H9 (cell line): Measurements from ENCODE around the gene TAOK2. TPM values are rescaled to one million over a fixed set of nuclear protein-coding genes. Genes with fewer than 3 reads are reported as not detected.
A peak's percentile ranks its signal among the peaks of the same experiment; 100 is the strongest.
"Not testable (repeated sequence)": the region's sequence is repeated elsewhere in the genome, so short reads cannot be mapped to it uniquely, and the experiment has no call there.

Experiments used
- DNase-seq: peaks from one replicate; pipeline ENCODE4 v3.0.0-alpha.2; 2017
- H2AFZ ChIP-seq: one replicate; pipeline ENCODE4 v1.6.1; 2013; ENCODE audit warnings: mild to moderate bottlenecking, low read length, control low read depth, moderate library complexity
- H2AK5ac ChIP-seq: 2 replicates; pipeline ENCODE4 v1.6.1; 2013; ENCODE audit warnings: low read length, control low read depth, mixed read lengths; ENCODE audit not compliant: insufficient read length
- H2BK120ac ChIP-seq: one replicate; pipeline ENCODE4 v1.6.1; 2013; ENCODE audit warnings: low read depth, mild to moderate bottlenecking, low read length, control low read depth, inconsistent platforms; ENCODE audit not compliant: poor library complexity, severe bottlenecking
- H2BK12ac ChIP-seq: 2 replicates; pipeline ENCODE4 v1.6.1; 2013; ENCODE audit warnings: low read length, control low read depth, mixed read lengths, low read depth; ENCODE audit not compliant: insufficient read length
- H2BK15ac ChIP-seq: 2 replicates; pipeline ENCODE4 v1.6.1; 2013; ENCODE audit warnings: low read depth, low read length, control low read depth
- H2BK20ac ChIP-seq: one replicate; pipeline ENCODE4 v1.6.1; 2013; ENCODE audit warnings: low read depth, mild to moderate bottlenecking, low read length, control low read depth, inconsistent platforms; ENCODE audit not compliant: poor library complexity, severe bottlenecking
- H2BK5ac ChIP-seq: 2 replicates; pipeline ENCODE4 v1.6.1; 2013; ENCODE audit warnings: low read length, control low read depth, mixed read lengths; ENCODE audit not compliant: insufficient read length
- H3K14ac ChIP-seq: 2 replicates; pipeline ENCODE4 v1.6.1; 2013; ENCODE audit warnings: low read length, control low read depth; ENCODE audit not compliant: insufficient read depth
- H3K18ac ChIP-seq: 2 replicates; pipeline ENCODE4 v1.6.1; 2013; ENCODE audit warnings: low read depth, mild to moderate bottlenecking, mixed read lengths, low read length, control low read depth; ENCODE audit not compliant: insufficient read length
- H3K23ac ChIP-seq: 2 replicates; pipeline ENCODE4 v1.6.1; 2013; ENCODE audit warnings: low read length, control low read depth, mixed read lengths, low read depth; ENCODE audit not compliant: insufficient read length
- H3K23me2 ChIP-seq: 2 replicates; pipeline ENCODE4 v1.6.1; 2013; ENCODE audit warnings: low read depth, mild to moderate bottlenecking, mixed read lengths, low read length, control low read depth; ENCODE audit not compliant: insufficient read length, poor library complexity, severe bottlenecking
- H3K27ac ChIP-seq: 2 replicates; pipeline ENCODE4 v1.5.1; 2013; ENCODE audit warnings: low read length, control low read depth, mixed read lengths, low read depth; ENCODE audit not compliant: insufficient read length
- H3K27me3 ChIP-seq: 2 replicates; pipeline ENCODE4 v1.6.1; 2013; ENCODE audit warnings: low read length, control low read depth, inconsistent platforms; ENCODE audit not compliant: insufficient read depth
- H3K4ac ChIP-seq: 2 replicates; pipeline ENCODE4 v1.6.1; 2013; ENCODE audit warnings: low read depth, mild to moderate bottlenecking, control low read depth, inconsistent platforms, low read length, moderate library complexity
- H3K4me1 ChIP-seq: 2 replicates; pipeline ENCODE4 v1.6.1; 2013; ENCODE audit warnings: low read length, control low read depth, inconsistent platforms; ENCODE audit not compliant: insufficient read depth
- H3K4me2 ChIP-seq: 2 replicates; pipeline ENCODE4 v1.6.1; 2013; ENCODE audit warnings: low read length, control low read depth, mixed read lengths; ENCODE audit not compliant: insufficient read length, insufficient read depth
- H3K56ac ChIP-seq: 2 replicates; pipeline ENCODE4 v1.6.1; 2013; ENCODE audit warnings: low read depth, mild to moderate bottlenecking, mixed read lengths, low read length, control low read depth; ENCODE audit not compliant: insufficient read length
- H3K79me1 ChIP-seq: 2 replicates; pipeline ENCODE4 v1.6.1; 2013; ENCODE audit warnings: low read depth, mild to moderate bottlenecking, moderate library complexity, low read length, control low read depth, inconsistent platforms; ENCODE audit not compliant: insufficient read depth, poor library complexity, severe bottlenecking
- H3K79me2 ChIP-seq: 2 replicates; pipeline ENCODE4 v1.6.1; 2013; ENCODE audit warnings: low read length, control low read depth, inconsistent platforms; ENCODE audit not compliant: insufficient read depth
- H3K9ac ChIP-seq: 2 replicates; pipeline ENCODE4 v1.6.1; 2013; ENCODE audit warnings: low read length, control low read depth, mixed read lengths; ENCODE audit not compliant: insufficient read length; ENCODE audit errors: extremely low read depth
- H3K9me3 ChIP-seq: one replicate; pipeline ENCODE4 v1.6.1; 2013; ENCODE audit warnings: low read depth, low read length, inconsistent platforms; ENCODE audit not compliant: control insufficient read depth
- H3T11ph ChIP-seq: one replicate; pipeline ENCODE4 v1.6.1; 2013; ENCODE audit warnings: mild to moderate bottlenecking, low read length, control low read depth, inconsistent platforms
- H4K20me1 ChIP-seq: one replicate; pipeline ENCODE4 v1.6.1; 2013; ENCODE audit not compliant: control insufficient read depth, insufficient read length, insufficient read depth
- H4K5ac ChIP-seq: 2 replicates; pipeline ENCODE4 v1.6.1; 2013; ENCODE audit warnings: low read depth, mild to moderate bottlenecking, mixed read lengths, low read length, control low read depth; ENCODE audit not compliant: insufficient read length
- H4K8ac ChIP-seq: replicated peaks from 2 replicates; pipeline ENCODE4 v1.6.1; 2013; ENCODE audit warnings: low read length, control low read depth, mixed read lengths, low read depth; ENCODE audit not compliant: insufficient read length
- H4K91ac ChIP-seq: 2 replicates; pipeline ENCODE4 v1.6.1; 2013; ENCODE audit warnings: low read depth, mild to moderate bottlenecking, moderate library complexity, mixed read lengths, low read length, control low read depth; ENCODE audit not compliant: insufficient read length
- H3K27ac Mint-ChIP-seq, 3 experiments: 2 replicates in 2 of 3; 3 replicates in 1 of 3; pipeline ENCODE4 v1.8.0; 2020 to 2021; ENCODE audit warnings: mixed read lengths in 3 of 3, mild to moderate bottlenecking in 1 of 3, moderate library complexity in 1 of 3
- H3K27me3 Mint-ChIP-seq: 2 replicates; pipeline ENCODE4 v1.8.0; 2021; ENCODE audit warnings: low read depth, mild to moderate bottlenecking, moderate library complexity, mixed read lengths
- H3K36me3 Mint-ChIP-seq, 3 experiments: 2 replicates in 2 of 3; 3 replicates in 1 of 3; pipeline ENCODE4 v1.8.0; 2020 to 2021; ENCODE audit warnings: low read depth in 3 of 3, mixed read lengths in 3 of 3; ENCODE audit not compliant: insufficient read depth in 1 of 3
- H3K4me1 Mint-ChIP-seq, 2 experiments: 2 replicates each; pipeline ENCODE4 v1.8.0; 2020; ENCODE audit warnings: mixed read lengths in 2 of 2
- H3K4me3 Mint-ChIP-seq, 2 experiments: 2 replicates in 1 of 2; 3 replicates in 1 of 2; pipeline ENCODE4 v1.8.0; 2020 to 2021; ENCODE audit warnings: mild to moderate bottlenecking in 2 of 2, mixed read lengths in 2 of 2, moderate library complexity in 1 of 2
- H3K9me3 Mint-ChIP-seq, 2 experiments: 2 replicates in 1 of 2; 3 replicates in 1 of 2; pipeline ENCODE4 v1.8.0; 2020; ENCODE audit warnings: mild to moderate bottlenecking in 2 of 2, mixed read lengths in 2 of 2, moderate library complexity in 1 of 2
- WGBS: extraction: QIAGEN DNeasy Blood & Tissue Kit; methylation state at CpG from one replicate; pipeline ENCODE4 v1.1.7; 2013; ENCODE audit warnings: missing lambda C conversion rate, low lambda C conversion rate, mixed read lengths; ENCODE audit not compliant: insufficient read length; ENCODE audit errors: extremely low coverage; 5-methylcytosine and 5-hydroxymethylcytosine counted together
- total RNA-seq: library from RNA; stranded (reverse); gene quantifications from 2 replicates; pipeline ENCODE4 v1.2.1, GENCODE V29; 2021
- TF ChIP-seq, protein P1 (sequence below): fragments of 200-600 bp; sonication (generic); conservative IDR thresholded peaks from 3 replicates; pipeline ENCODE4 v1.8.0; 2021; ENCODE audit warnings: antibody characterized with exemption, mild to moderate bottlenecking

TAOK2 gene
- total RNA-seq, 1 experiment from 2014 or later = 43.9 TPM

DNA sequence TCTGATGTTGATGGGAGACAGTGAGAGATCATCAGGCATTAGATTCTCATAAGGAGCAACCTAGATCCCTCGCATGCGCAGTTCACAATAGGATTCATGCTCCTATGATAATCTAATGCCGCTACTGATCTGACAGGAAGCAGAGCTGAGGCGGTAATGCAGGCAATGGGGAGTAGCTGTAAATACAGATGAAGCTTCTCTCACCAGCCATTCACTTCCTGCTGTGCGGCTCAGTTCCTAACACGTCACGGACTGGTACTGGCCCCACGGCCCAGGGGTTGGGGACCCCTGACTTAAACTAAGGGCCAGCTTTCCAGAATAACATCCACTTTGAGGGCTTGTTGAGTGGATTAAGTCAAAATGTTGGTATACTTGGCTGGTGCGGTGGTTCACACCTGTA is 14.4 kb upstream of the TAOK2 start:
- Histone ChIP-seq H3K9me3 (no peaks in the 10 kb centered on the region), H4K5ac (no peak overlapping the region), H4K91ac (no peak overlapping the region), H3K4me2 (no peak overlapping the region), H3K18ac (no peak overlapping the region), H3K23ac (no peak overlapping the region), H3K27me3 (no peaks in the 10 kb centered on the region), H3K4ac (no peak overlapping the region), H2BK5ac (no peak overlapping the region), H3K56ac (no peak overlapping the region), H3K79me1 (no peaks in the 10 kb centered on the region), H4K20me1 (no peaks in the 10 kb centered on the region), H3K14ac (no peak overlapping the region), H2AFZ (no peak overlapping the region), H3K23me2 (peaks cover 9% of the 10 kb centered on the region), H2BK15ac (no peak overlapping the region), H2BK12ac (no peak overlapping the region), H3K79me2 (no peaks in the 10 kb centered on the region), H3K4me1 (no peaks in the 10 kb centered on the region; the same call in 1 of the 2 replicates), H3K9ac (no peak overlapping the region), H2AK5ac (no peak overlapping the region), H3T11ph (no peak overlapping the region), H4K8ac (no peak overlapping the region), H3K27ac (no peak overlapping the region), H2BK20ac (no peak overlapping the region), H2BK120ac (no peak overlapping the region)
- Mint-ChIP-seq H3K27ac (no peak overlapping the region), H3K27me3 (peaks cover 4% of the 10 kb centered on the region), H3K4me1 (peaks cover 13 to 16% of the 10 kb centered on the region in 2 experiments), H3K36me3 (peaks cover 3 to 6% (median 6%) of the 10 kb centered on the region in 3 experiments; a peak in 6 of 7 replicates), H3K9me3 (no peaks in the 10 kb centered on the region), H3K4me3 (no peak overlapping the region)
- DNase-seq = no peak
- WGBS = no CpG with 5 or more reads among the region's 9 CpGs
- TF ChIP-seq, protein P1, sequence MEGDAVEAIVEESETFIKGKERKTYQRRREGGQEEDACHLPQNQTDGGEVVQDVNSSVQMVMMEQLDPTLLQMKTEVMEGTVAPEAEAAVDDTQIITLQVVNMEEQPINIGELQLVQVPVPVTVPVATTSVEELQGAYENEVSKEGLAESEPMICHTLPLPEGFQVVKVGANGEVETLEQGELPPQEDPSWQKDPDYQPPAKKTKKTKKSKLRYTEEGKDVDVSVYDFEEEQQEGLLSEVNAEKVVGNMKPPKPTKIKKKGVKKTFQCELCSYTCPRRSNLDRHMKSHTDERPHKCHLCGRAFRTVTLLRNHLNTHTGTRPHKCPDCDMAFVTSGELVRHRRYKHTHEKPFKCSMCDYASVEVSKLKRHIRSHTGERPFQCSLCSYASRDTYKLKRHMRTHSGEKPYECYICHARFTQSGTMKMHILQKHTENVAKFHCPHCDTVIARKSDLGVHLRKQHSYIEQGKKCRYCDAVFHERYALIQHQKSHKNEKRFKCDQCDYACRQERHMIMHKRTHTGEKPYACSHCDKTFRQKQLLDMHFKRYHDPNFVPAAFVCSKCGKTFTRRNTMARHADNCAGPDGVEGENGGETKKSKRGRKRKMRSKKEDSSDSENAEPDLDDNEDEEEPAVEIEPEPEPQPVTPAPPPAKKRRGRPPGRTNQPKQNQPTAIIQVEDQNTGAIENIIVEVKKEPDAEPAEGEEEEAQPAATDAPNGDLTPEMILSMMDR = no peak

DNA sequence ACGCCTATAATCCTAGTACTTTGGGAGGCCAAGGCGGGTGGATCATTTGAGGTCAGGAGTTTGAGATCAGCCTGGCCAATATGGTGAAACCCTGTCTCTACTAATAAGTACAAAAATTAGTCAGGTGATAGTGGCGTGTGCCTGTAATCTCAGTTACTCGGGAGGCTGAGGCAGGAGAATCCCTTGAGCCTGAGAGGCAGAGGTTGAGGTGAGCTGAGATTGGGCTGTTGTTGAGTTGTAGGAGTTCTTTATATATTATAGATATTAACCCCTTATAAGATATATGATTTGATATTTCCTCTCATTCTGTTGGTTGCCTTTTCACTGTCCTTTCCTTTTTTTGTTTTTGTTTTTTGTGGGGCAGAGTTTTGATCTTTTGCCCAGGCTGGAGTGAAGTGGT is 13.8 kb upstream of the TAOK2 start:
- not testable (repeated sequence) for H3K27ac ChIP-seq, H3K27me3 Mint-ChIP-seq, H3K79me2 ChIP-seq, H3K4ac ChIP-seq, H3K9ac ChIP-seq, H3K36me3 Mint-ChIP-seq, H3K27ac Mint-ChIP-seq, H2BK120ac ChIP-seq, H3K9me3 Mint-ChIP-seq, H3K9me3 ChIP-seq, H2BK12ac ChIP-seq, H3K27me3 ChIP-seq, H4K8ac ChIP-seq, H2BK15ac ChIP-seq, DNase-seq, H3K56ac ChIP-seq, H3K18ac ChIP-seq, H3K4me2 ChIP-seq, H4K20me1 ChIP-seq, H3K23ac ChIP-seq, H3K14ac ChIP-seq, H2AFZ ChIP-seq, H3T11ph ChIP-seq, H3K4me1 ChIP-seq, H4K91ac ChIP-seq, H3K23me2 ChIP-seq, H3K79me1 ChIP-seq, H2BK5ac ChIP-seq, H2AK5ac ChIP-seq, H4K5ac ChIP-seq, H2BK20ac ChIP-seq
- Mint-ChIP-seq H3K4me3 (peak overlapping the region in 1 of 2 experiments; percentile 61; a peak in 1 of 5 replicates), H3K4me1 (peaks cover 13 to 16% of the 10 kb centered on the region in 2 experiments)
- WGBS = no CpG with 5 or more reads among the region's 4 CpGs
